Measurements from ENCODE around the gene LRRC8D.

- TF ChIP-seq POLR2AphosphoS5 (IDR thresholded peaks at IDR 0.05; ENCODE audit: low read depth, low read length) (no peak), POLR2A (IDR thresholded peaks at IDR 0.05; ENCODE audit: low read depth, low read length) (no peak)
Measured at GRCh38 chr1:89954401-89954800, 133.6 kb downstream of the LRRC8D start.

All from GM12892 (cell line).